GM12878 (cell line): Measurements from ENCODE around the gene EHBP1L1. TPM values are rescaled to one million over a fixed set of nuclear protein-coding genes. Genes with fewer than 3 reads are reported as not detected.

Experiments used
- ATAC-seq: fragments of 200-7000 bp; cut with Tn5 transposase; 3 replicates; pipeline ENCODE4 v1.9.1; 2020; ENCODE audit warnings: mild to moderate bottlenecking, moderate library complexity
- BruUV-seq: library from RNA; stranded (reverse); fragments of 400-500 nt; replicated peaks from 2 replicates; lab custom pipeline; 2021; lab: Mats Ljungman, UMichigan
- CTCF ChIA-PET: fragments of 300-600 bp; sonication (Branson Sonifier 250); formaldehyde crosslinking; extraction: SDS; loops from one replicate; lab custom pipeline; 2021; ENCODE audit warnings: inconsistent platforms; lab: Yijun Ruan, JAX
- POLR2A ChIA-PET: fragments of 350-600 bp; formaldehyde crosslinking; extraction: SDS; loops from one replicate; lab custom pipeline; 2021; ENCODE audit warnings: inconsistent platforms; lab: Charles Lee
- RAD21 ChIA-PET: fragments of 300-600 bp; sonication (Branson Sonifier 250); formaldehyde crosslinking; loops from one replicate; lab custom pipeline; 2023; ENCODE audit warnings: antibody characterized with exemption; ENCODE audit not compliant: unreplicated experiment; lab: Charles Lee
- SMC1A ChIA-PET: fragments of 300-600 bp; sonication (Branson Sonifier 250); formaldehyde crosslinking; loops from one replicate; lab custom pipeline; 2023; ENCODE audit not compliant: unreplicated experiment, uncharacterized antibody; lab: Charles Lee
- DNase-seq: peaks from one replicate; pipeline ENCODE4 v3.0.0-alpha.2; 2011; ENCODE audit warnings: low read depth, low spot score
- FAIRE-seq: peaks from 3 replicates; lab custom pipeline; 2011; peaks lifted over from hg19 to GRCh38; lab: Jason Lieb, UNC
- H2AFZ ChIP-seq: 2 replicates; pipeline ENCODE4 v1.6.0; 2011; ENCODE audit warnings: low read depth, low read length, control low read depth; ENCODE audit not compliant: control insufficient read depth
- H3K27ac ChIP-seq: 2 replicates; pipeline ENCODE4 v1.5.1; 2011; ENCODE audit warnings: control low read depth; ENCODE audit not compliant: control insufficient read depth, insufficient read depth
- H3K27me3 ChIP-seq, 2 experiments: replicated peaks in 1 of 2; 2 replicates each; pipeline versions ENCODE4 v1.6.0 to v1.6.1; 2011; ENCODE audit warnings: low read length in 1 of 2; ENCODE audit not compliant: control insufficient read depth in 2 of 2, insufficient read depth in 2 of 2
- H3K36me3 ChIP-seq, 2 experiments: 2 replicates each; pipeline ENCODE4 v1.5.1; 2011; ENCODE audit warnings: low read length in 1 of 2; ENCODE audit not compliant: control insufficient read depth in 2 of 2, insufficient read depth in 2 of 2
- H3K4me1 ChIP-seq: 2 replicates; pipeline ENCODE4 v1.6.1; 2011; ENCODE audit warnings: mild to moderate bottlenecking, low read length, moderate library complexity, mixed read lengths; ENCODE audit not compliant: control insufficient read depth, insufficient read depth
- H3K4me2 ChIP-seq: 2 replicates; pipeline ENCODE4 v1.6.0; 2011; ENCODE audit warnings: control low read depth; ENCODE audit not compliant: control insufficient read depth, insufficient read depth
- H3K4me3 ChIP-seq: fragments of 200-600 bp; sonication (generic); 2 replicates; pipeline ENCODE4 v1.5.1; 2016
- H3K79me2 ChIP-seq: 2 replicates; pipeline ENCODE4 v1.6.0; 2011; ENCODE audit warnings: low read length; ENCODE audit not compliant: control insufficient read depth, insufficient read depth
- H3K9ac ChIP-seq: 2 replicates; pipeline ENCODE4 v1.8.0; 2011; ENCODE audit warnings: low read length, control low read depth, mixed read lengths; ENCODE audit not compliant: control insufficient read depth, insufficient read depth
- H3K9me3 ChIP-seq: replicated peaks from 3 replicates; pipeline ENCODE4 v1.5.1; 2011; ENCODE audit warnings: mild to moderate bottlenecking, low read length; ENCODE audit not compliant: control insufficient read depth, insufficient read depth
- H4K20me1 ChIP-seq: 2 replicates; pipeline ENCODE4 v1.6.0; 2011; ENCODE audit not compliant: control insufficient read depth, insufficient read depth
- ATF7 ChIP-seq: fragments of 450-650 bp; IDR thresholded peaks from 2 replicates; pipeline ENCODE4 v1.6.1; 2016; ENCODE audit warnings: low read depth, mild to moderate bottlenecking
- BCL11A ChIP-seq: IDR thresholded peaks from 2 replicates; pipeline ENCODE4 v1.6.1; 2011; ENCODE audit warnings: low read depth, low read length
- FOXK2 ChIP-seq: fragments of 450-650 bp; IDR thresholded peaks from 2 replicates; pipeline ENCODE4 v1.6.1; 2017; ENCODE audit warnings: mild to moderate bottlenecking, moderate library complexity
- IKZF1 ChIP-seq: fragments of 450-650 bp; conservative IDR thresholded peaks from 2 replicates; pipeline ENCODE4 v1.6.1; 2017; ENCODE audit warnings: antibody characterized with exemption, mild to moderate bottlenecking
- IKZF2 ChIP-seq, 2 experiments: fragments of 450-650 bp; IDR thresholded peaks; 2 replicates each; pipeline ENCODE4 v1.6.1; 2017; ENCODE audit warnings: mild to moderate bottlenecking in 2 of 2, moderate library complexity in 2 of 2
- IRF4 ChIP-seq: IDR thresholded peaks from 2 replicates; pipeline ENCODE4 v1.6.1; 2011; ENCODE audit warnings: low read depth, low read length
- MEF2A ChIP-seq: IDR thresholded peaks from 2 replicates; pipeline ENCODE4 v1.6.1; 2011; ENCODE audit warnings: low read depth, mild to moderate bottlenecking, low read length, moderate library complexity; ENCODE audit not compliant: insufficient read depth
- MXI1 ChIP-seq: fragments of 150-350 bp; IDR thresholded peaks from 2 replicates; pipeline ENCODE4 v1.6.1; 2011; ENCODE audit warnings: low read depth, mild to moderate bottlenecking, inconsistent platforms, low read length, improper control_type of control experiment
- NR2F1 ChIP-seq: fragments of 450-650 bp; conservative IDR thresholded peaks from 2 replicates; pipeline ENCODE4 v1.6.1; 2017; ENCODE audit warnings: mild to moderate bottlenecking
- PBX3 ChIP-seq: IDR thresholded peaks from 2 replicates; pipeline ENCODE4 v1.6.1; 2011; ENCODE audit warnings: mild to moderate bottlenecking, low read depth, low read length, moderate library complexity; ENCODE audit not compliant: insufficient replicate concordance
- PKNOX1 ChIP-seq: fragments of 450-650 bp; IDR thresholded peaks from 2 replicates; pipeline ENCODE4 v1.6.1; 2016; ENCODE audit warnings: mild to moderate bottlenecking
- PML ChIP-seq: IDR thresholded peaks from 2 replicates; pipeline ENCODE4 v1.6.1; 2012; ENCODE audit warnings: low read length, inconsistent platforms
- RB1 ChIP-seq: fragments of 450-650 bp; formaldehyde crosslinking; IDR thresholded peaks from 2 replicates; pipeline ENCODE4 v1.6.1; 2017; ENCODE audit warnings: mild to moderate bottlenecking, borderline replicate concordance
- SMAD1 ChIP-seq: fragments of 450-650 bp; IDR thresholded peaks from 2 replicates; pipeline ENCODE4 v1.6.1; 2018; ENCODE audit warnings: mild to moderate bottlenecking, low read depth; ENCODE audit not compliant: partially characterized antibody
- SMC3 ChIP-seq: IDR thresholded peaks from 2 replicates; pipeline ENCODE4 v1.6.1; 2011; ENCODE audit warnings: low read length, improper control_type of control experiment, borderline replicate concordance
- SREBF2 ChIP-seq: IDR thresholded peaks from 2 replicates; pipeline ENCODE4 v1.6.1; 2012; ENCODE audit warnings: mild to moderate bottlenecking, low read length
- SUPT20H ChIP-seq: IDR thresholded peaks from 2 replicates; pipeline ENCODE4 v1.6.1; 2011; ENCODE audit warnings: low read depth, mild to moderate bottlenecking, low read length, moderate library complexity, borderline replicate concordance; ENCODE audit not compliant: control insufficient read depth
- TBL1XR1 ChIP-seq: IDR thresholded peaks from 2 replicates; pipeline ENCODE4 v1.6.1; 2012; ENCODE audit warnings: low read depth, low read length, improper control_type of control experiment
- USF2 ChIP-seq: IDR thresholded peaks from 2 replicates; pipeline ENCODE4 v1.6.1; 2011; ENCODE audit warnings: low read depth, low read length, improper control_type of control experiment, borderline replicate concordance
- WGBS: methylation state at CpG from one replicate; pipeline ENCODE4 v1.1.6; 2016; ENCODE audit warnings: low lambda C conversion rate; ENCODE audit not compliant: insufficient replicate concordance, insufficient coverage; ENCODE audit errors: missing lambda C conversion rate; 5-methylcytosine and 5-hydroxymethylcytosine counted together
- in situ Hi-C: fragments of 300-500 bp; cut with MboI; formaldehyde crosslinking; loops from 9 replicates; pipeline ENCODE4 v1.14.3; 2018; ENCODE audit warnings: mixed read lengths
- intact Hi-C: fragments of 100-400 bp; cut with micrococcal nuclease; formaldehyde crosslinking; loops from one replicate; pipeline ENCODE4 v1.14.2; 2022; ENCODE audit not compliant: unreplicated experiment
- polyA plus RNA-seq, 11 experiments: library from polyadenylated mRNA; depleted of rRNA in 4 of 11; unstranded in 6 of 11; stranded (reverse) in 5 of 11; fragments of >200 nt; fragmentation: Nextera tagmentation in 4 of 11; fragmentation: Illumina TruSeq in 1 of 11; extraction: Ambion mirVana in 4 of 11; extraction: Trizol in 1 of 11; gene quantifications; 1 replicate in 1 of 11; 2 replicates in 10 of 11; pipeline versions ENCODE4 v1.2.1 to v1.2.3, GENCODE V29; 2011 to 2016; ENCODE audit warnings: inconsistent platforms in 2 of 11, missing spikeins in 2 of 11, low read depth in 1 of 11
- total RNA-seq, 4 experiments: library from RNA; depleted of rRNA in 3 of 4; stranded (reverse); fragments of >200 nt in 3 of 4; fragmentation: Illumina TruSeq in 1 of 4; extraction: Trizol in 1 of 4; gene quantifications; 2 replicates each; pipeline versions ENCODE4 v1.2.1 to v1.2.3, GENCODE V29; 2013 to 2021

Gene EHBP1L1
- total and polyA plus RNA-seq, 10 of the 15 experiments (the other 5 are each of a cell fraction or from before 2014, with no cell fraction given) = 0.06 to 99.4 (median 32.7) TPM

GRCh38 chr11:65611028-65611757 is 35.3 kb downstream of the EHBP1L1 start (continued):
- TF ChIP-seq MXI1 (no peak), SREBF2 (no peak), IKZF2 (IDR thresholded peaks at IDR 0.05) (0 out of 4 replicates have a peak, but pooled peaks of 1 of the 2 experiments have one; percentile 3), SUPT20H (no peak), IKZF1 (peak; percentile 30; the same call in 1 of the 2 replicates), ATF7 (no peak), IRF4 (no peak), SMC3 (no peak), NR2F1 (no peak), BCL11A (no peak)

GRCh38 chr11:65611758-65612603 is 36.1 kb downstream of the EHBP1L1 start:
- in situ Hi-C loops = no loop called here
- no peaks in the 10 kb centered on the region for H3K9me3 ChIP-seq
- RAD21 ChIA-PET = interaction anchor here (1.0 to 4.0 kb wide), 8 partner anchors 18 to 71 kb away, joined by 3 to 36 read pairs (median 5); partner anchors contain the start of genes FAM89B, RELA, SIPA1 and ZNRD2
- peaks cover 23% of the 10 kb centered on the region for H3K4me1 ChIP-seq
- POLR2A ChIA-PET = interaction anchor here (0.6 to 5.0 kb wide), 9 partner anchors 9 to 277 kb away, joined by 3 to 34 read pairs (median 4); partner anchors contain the start of genes EHBP1L1 and RELA
- intact Hi-C loops = loop anchor here (5.0 kb wide), 1 partner anchor 735 kb away; the partner anchor contains the start of gene EHD1
- peak overlapping the region; percentile 85 for H3K9ac ChIP-seq
- H4K20me1 ChIP-seq = no peaks in the 10 kb centered on the region; the same call in 1 of the 2 replicates
- WGBS = 77% methylated on average over 12 of the region's 12 CpGs
- FAIRE-seq (no peak), ATAC-seq (no peak), DNase-seq (no peak)
- peak overlapping the region; percentile 99 for H3K4me3 ChIP-seq
- peak overlapping the region; percentile 37 for H3K27ac ChIP-seq
- H3K27me3 ChIP-seq = no peaks in the 10 kb centered on the region
- no peak overlapping the region for H2AFZ ChIP-seq
- peaks cover 10 to 18% of the 10 kb centered on the region in 2 experiments; a peak in 3 of 4 replicates for H3K36me3 ChIP-seq
- SMC1A ChIA-PET = interaction anchor here (0.9 kb wide), 2 partner anchors 24 to 93 kb away, joined by 3 read pairs; no protein-coding TSS in a partner anchor
- CTCF ChIA-PET = interaction anchor here (1.0 to 3.8 kb wide), 7 partner anchors 18 to 196 kb away, joined by 3 to 35 read pairs (median 10); no protein-coding TSS in a partner anchor
- H3K4me2 ChIP-seq = peak overlapping the region; percentile 93
- peaks cover 60% of the 10 kb centered on the region for H3K79me2 ChIP-seq
- no TSS peak for BruUV-seq
- TF ChIP-seq RB1 (no peak), SMAD1 (no peak), PBX3 (peak; percentile 44), PKNOX1 (peak; percentile 74), TBL1XR1 (no peak), USF2 (no peak), MEF2A (no peak), PML (no peak), FOXK2 (no peak)
